Measurements from ENCODE around the gene CIB2. TPM values are rescaled to one million over a fixed set of nuclear protein-coding genes. Genes with fewer than 3 reads are reported as not detected.

The CIB2 gene
- polyA plus RNA-seq, 1 donor from 2014 or later: 32.4 TPM

GRCh38 chr15:78090422-78091063, 40.7 kb downstream of the CIB2 start:
- Histone ChIP-seq H3K36me3 (ENCODE audit: insufficient read depth, low read length) (no peaks in the 10 kb centered on the region), H3K27me3 (ENCODE audit: insufficient read depth, low read depth, low read length) (no peaks in the 10 kb centered on the region), H3K79me2 (replicated peaks; ENCODE audit: insufficient read depth, low read length) (no peaks in the 10 kb centered on the region)

GRCh38 chr15:78088773-78089080, 42.5 kb downstream of the CIB2 start:
- Histone ChIP-seq H3K9me2 (ENCODE audit: insufficient read depth, low read length) (no peaks in the 10 kb centered on the region), H3K79me2 (replicated peaks; ENCODE audit: insufficient read depth, low read length) (no peaks in the 10 kb centered on the region), H3K36me3 (ENCODE audit: insufficient read depth, low read length) (no peaks in the 10 kb centered on the region), H3K27ac (ENCODE audit: low read length) (no peak overlapping the region), H3K4me3 (ENCODE audit: low read length) (no peak overlapping the region), H3K9me3 (ENCODE audit: low read length) (no peaks in the 10 kb centered on the region), H3F3A (ENCODE audit: insufficient read depth, low read length, poor library complexity, severe bottlenecking) (no peaks in the 10 kb centered on the region), H3K27me3 (ENCODE audit: insufficient read depth, low read depth, low read length) (no peaks in the 10 kb centered on the region), H2AFZ (ENCODE audit: low read depth, low read length) (no peak overlapping the region), H3K4me2 (ENCODE audit: low read length) (no peak overlapping the region), H3K9ac (ENCODE audit: low read length) (no peak overlapping the region), H4K20me1 (ENCODE audit: insufficient read depth) (no peaks in the 10 kb centered on the region)
- TF ChIP-seq POLR2AphosphoS5 (IDR thresholded peaks at IDR 0.05): no peak
- TF ChIP-seq, protein P1, sequence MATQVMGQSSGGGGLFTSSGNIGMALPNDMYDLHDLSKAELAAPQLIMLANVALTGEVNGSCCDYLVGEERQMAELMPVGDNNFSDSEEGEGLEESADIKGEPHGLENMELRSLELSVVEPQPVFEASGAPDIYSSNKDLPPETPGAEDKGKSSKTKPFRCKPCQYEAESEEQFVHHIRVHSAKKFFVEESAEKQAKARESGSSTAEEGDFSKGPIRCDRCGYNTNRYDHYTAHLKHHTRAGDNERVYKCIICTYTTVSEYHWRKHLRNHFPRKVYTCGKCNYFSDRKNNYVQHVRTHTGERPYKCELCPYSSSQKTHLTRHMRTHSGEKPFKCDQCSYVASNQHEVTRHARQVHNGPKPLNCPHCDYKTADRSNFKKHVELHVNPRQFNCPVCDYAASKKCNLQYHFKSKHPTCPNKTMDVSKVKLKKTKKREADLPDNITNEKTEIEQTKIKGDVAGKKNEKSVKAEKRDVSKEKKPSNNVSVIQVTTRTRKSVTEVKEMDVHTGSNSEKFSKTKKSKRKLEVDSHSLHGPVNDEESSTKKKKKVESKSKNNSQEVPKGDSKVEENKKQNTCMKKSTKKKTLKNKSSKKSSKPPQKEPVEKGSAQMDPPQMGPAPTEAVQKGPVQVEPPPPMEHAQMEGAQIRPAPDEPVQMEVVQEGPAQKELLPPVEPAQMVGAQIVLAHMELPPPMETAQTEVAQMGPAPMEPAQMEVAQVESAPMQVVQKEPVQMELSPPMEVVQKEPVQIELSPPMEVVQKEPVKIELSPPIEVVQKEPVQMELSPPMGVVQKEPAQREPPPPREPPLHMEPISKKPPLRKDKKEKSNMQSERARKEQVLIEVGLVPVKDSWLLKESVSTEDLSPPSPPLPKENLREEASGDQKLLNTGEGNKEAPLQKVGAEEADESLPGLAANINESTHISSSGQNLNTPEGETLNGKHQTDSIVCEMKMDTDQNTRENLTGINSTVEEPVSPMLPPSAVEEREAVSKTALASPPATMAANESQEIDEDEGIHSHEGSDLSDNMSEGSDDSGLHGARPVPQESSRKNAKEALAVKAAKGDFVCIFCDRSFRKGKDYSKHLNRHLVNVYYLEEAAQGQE (IDR thresholded peaks at IDR 0.05; ENCODE audit: borderline replicate concordance): no peak
- TF ChIP-seq CTCF (IDR thresholded peaks at IDR 0.05; ENCODE audit: poor library complexity, severe bottlenecking): no peak
- no peak for TF ChIP-seq SMC3 (conservative IDR thresholded peaks at IDR 0.05; ENCODE audit: poor library complexity)
- no peak for TF ChIP-seq EZH2 (IDR thresholded peaks at IDR 0.05; ENCODE audit: borderline replicate concordance, insufficient read depth, low read length, poor library complexity, severe bottlenecking)
- TF ChIP-seq MXI1 (conservative IDR thresholded peaks at IDR 0.05; ENCODE audit: poor library complexity, severe bottlenecking): no peak
- TF ChIP-seq EP300 (conservative IDR thresholded peaks at IDR 0.05; ENCODE audit: poor library complexity, severe bottlenecking): no peak
- TF ChIP-seq TAF1 (IDR thresholded peaks at IDR 0.05; ENCODE audit: low read depth): no peak
- TF ChIP-seq RAD21 (conservative IDR thresholded peaks at IDR 0.05): no peak

More at GRCh38 chr15:78090422-78091063, 40.7 kb downstream of the CIB2 start:
- H3K9me2 ChIP-seq (ENCODE audit: insufficient read depth, low read length): no peaks in the 10 kb centered on the region
- no peak overlapping the region for H3K4me2 ChIP-seq (ENCODE audit: low read length)
- no peak overlapping the region for H3K4me3 ChIP-seq (ENCODE audit: low read length)
- no peak overlapping the region for H3K9ac ChIP-seq (ENCODE audit: low read length)
- H3K9me3 ChIP-seq (ENCODE audit: low read length): no peaks in the 10 kb centered on the region
- H4K20me1 ChIP-seq (ENCODE audit: insufficient read depth): no peaks in the 10 kb centered on the region
- H3K27ac ChIP-seq (ENCODE audit: low read length): no peak overlapping the region
- H3F3A ChIP-seq (ENCODE audit: insufficient read depth, low read length, poor library complexity, severe bottlenecking): no peaks in the 10 kb centered on the region
- TF ChIP-seq TAF1 (IDR thresholded peaks at IDR 0.05; ENCODE audit: low read depth): no peak
- H2AFZ ChIP-seq (ENCODE audit: low read depth, low read length): no peak overlapping the region

Data from neural cell (in vitro differentiated cells).